B cell (primary cell): ENCODE results near the gene PLPP4. TPM values are rescaled to one million over a fixed set of nuclear protein-coding genes. Genes with fewer than 3 reads are reported as not detected.

Source experiments
- ATAC-seq: fragments of 200-7000 bp; cut with Tn5 transposase; one replicate; pipeline ENCODE4 v1.10.0; 2021; ENCODE audit warnings: low read depth, mild to moderate bottlenecking, moderate number of reproducible peaks, moderate library complexity
- CTCF ChIA-PET: fragments of 350-600 bp; sonication (Branson Sonifier 250); formaldehyde crosslinking; loops from one replicate; lab custom pipeline; 2021; ENCODE audit warnings: antibody characterized with exemption, inconsistent platforms; lab: Charles Lee
- POLR2A ChIA-PET: fragments of 350-600 bp; sonication (Branson Sonifier 250); formaldehyde crosslinking; loops from one replicate; lab custom pipeline; 2021; ENCODE audit warnings: antibody characterized with exemption; lab: Charles Lee
- DNase-seq: peaks from one replicate; pipeline ENCODE4 v3.0.0; 2013
- H2AFZ ChIP-seq: 2 replicates; pipeline ENCODE4 v1.6.1; 2012; ENCODE audit warnings: mild to moderate bottlenecking, low read depth, low read length; ENCODE audit not compliant: insufficient read depth, poor library complexity, severe bottlenecking
- H3K27ac ChIP-seq, 2 donors: 1 replicate in 1 of 2; 2 replicates in 1 of 2; pipeline ENCODE4 v1.5.1; 2012 to 2013; ENCODE audit warnings: low read length in 2 of 2, mild to moderate bottlenecking in 2 of 2, moderate library complexity in 1 of 2
- H3K27me3 ChIP-seq, 4 experiments: fragments of 200-600 bp in 1 of 4; sonication (generic) in 1 of 4; replicated peaks in 1 of 4; 1 replicate in 2 of 4; 2 replicates in 2 of 4; pipeline versions ENCODE4 v1.6.1 to v1.7.0; 2013 to 2016; ENCODE audit warnings: low read length in 3 of 4, mild to moderate bottlenecking in 2 of 4, mixed read lengths in 1 of 4, moderate library complexity in 1 of 4; ENCODE audit not compliant: insufficient read depth in 4 of 4, control insufficient read depth in 3 of 4; ENCODE audit errors: control extremely low read depth in 1 of 4
- H3K36me3 ChIP-seq, 2 experiments: replicated peaks in 1 of 2; 1 replicate in 1 of 2; 2 replicates in 1 of 2; pipeline versions ENCODE4 v1.6.1 to v1.7.1; 2013; ENCODE audit warnings: low read length in 1 of 2; ENCODE audit not compliant: insufficient read depth in 2 of 2, control insufficient read depth in 1 of 2; ENCODE audit errors: control extremely low read depth in 1 of 2, extremely low read depth in 1 of 2
- H3K4me1 ChIP-seq, 2 donors: fragments of 200-600 bp in 1 of 2; sonication (generic) in 1 of 2; 1 replicate in 1 of 2; 2 replicates in 1 of 2; pipeline versions ENCODE4 v1.5.1 to v1.6.1; 2013 to 2017; ENCODE audit warnings: low read length in 2 of 2; ENCODE audit not compliant: control insufficient read depth in 2 of 2, insufficient read depth in 2 of 2
- H3K4me2 ChIP-seq: replicated peaks from 2 replicates; pipeline ENCODE3; 2012; ENCODE audit warnings: mild to moderate bottlenecking, low read depth, low read length; ENCODE audit not compliant: poor library complexity, severe bottlenecking
- H3K4me3 ChIP-seq, 5 experiments: fragments of 200-600 bp in 1 of 5; sonication (generic) in 1 of 5; 1 replicate in 3 of 5; 2 replicates in 2 of 5; pipeline versions ENCODE4 v1.5.1 to v1.7.0; 2011 to 2016; ENCODE audit warnings: low read length in 4 of 5, mild to moderate bottlenecking in 4 of 5, low read depth in 2 of 5, control low read depth in 1 of 5, moderate library complexity in 1 of 5; ENCODE audit not compliant: insufficient read depth in 1 of 5; ENCODE audit errors: control extremely low read depth in 1 of 5, extremely low read depth in 1 of 5
- H3K79me2 ChIP-seq: fragments of 200-600 bp; sonication (generic); one replicate; pipeline ENCODE4 v1.6.0; 2016; ENCODE audit warnings: low read length; ENCODE audit not compliant: control insufficient read depth, insufficient read depth
- H3K9ac ChIP-seq: fragments of 200-600 bp; sonication (generic); 2 replicates; pipeline ENCODE4 v1.6.1; 2017; ENCODE audit warnings: mild to moderate bottlenecking, low read length, moderate library complexity
- H3K9me3 ChIP-seq, 3 donors: one replicate each; pipeline versions ENCODE4 v1.6.1 to v1.7.1; 2013; ENCODE audit warnings: low read length in 2 of 3; ENCODE audit not compliant: control insufficient read depth in 2 of 3, insufficient read depth in 1 of 3; ENCODE audit errors: control extremely low read depth in 1 of 3
- H4K20me1 ChIP-seq: 2 replicates; pipeline ENCODE4 v1.6.0; 2012; ENCODE audit warnings: mild to moderate bottlenecking, low read length; ENCODE audit not compliant: insufficient read depth, control insufficient read depth, poor library complexity, severe bottlenecking
- H3K27ac Mint-ChIP-seq: one replicate; pipeline ENCODE4 v1.8.0; 2021; ENCODE audit warnings: mixed read lengths
- H3K27me3 Mint-ChIP-seq: one replicate; pipeline ENCODE4 v1.8.0; 2021; ENCODE audit warnings: mixed read lengths
- H3K4me1 Mint-ChIP-seq: one replicate; pipeline ENCODE4 v1.8.0; 2021; ENCODE audit warnings: mixed read lengths
- H3K4me3 Mint-ChIP-seq: one replicate; pipeline ENCODE4 v1.8.0; 2021; ENCODE audit warnings: mixed read lengths
- H3K9me3 Mint-ChIP-seq: one replicate; pipeline ENCODE4 v1.8.0; 2022; ENCODE audit warnings: mixed read lengths; ENCODE audit not compliant: insufficient read depth
- EZH2 ChIP-seq: IDR thresholded peaks from 2 replicates; pipeline ENCODE4 v1.6.1; 2012; ENCODE audit warnings: borderline replicate concordance, low read depth, mild to moderate bottlenecking, moderate library complexity, low read length; ENCODE audit not compliant: insufficient read depth, poor library complexity, severe bottlenecking
- WGBS: methylation state at CpG from one replicate; pipeline ENCODE4 v1.1.5; 2013; ENCODE audit warnings: missing lambda C conversion rate; ENCODE audit not compliant: insufficient coverage; 5-methylcytosine and 5-hydroxymethylcytosine counted together
- intact Hi-C: fragments of 100-400 bp; cut with micrococcal nuclease; formaldehyde crosslinking; loops from one replicate; pipeline ENCODE4 v1.10.0; 2022
- polyA plus RNA-seq: library from polyadenylated mRNA; depleted of rRNA; stranded (reverse); fragments of >200 nt; gene quantifications from 2 replicates; pipeline ENCODE4 v1.2.3, GENCODE V29; 2012
- total RNA-seq, 2 donors: library from RNA; stranded (reverse); fragments of 120-200 nt in 1 of 2; gene quantifications; 1 replicate in 1 of 2; 2 replicates in 1 of 2; pipeline versions ENCODE4 v1.2.3 to v1.2.4, GENCODE V29; 2013 to 2022
- TF ChIP-seq, protein P1 (sequence below): fragments of 200-600 bp; IDR thresholded peaks from one replicate; pipeline ENCODE4 v1.8.0; 2022; ENCODE audit warnings: antibody characterized with exemption, mild to moderate bottlenecking

PLPP4 gene
- total and polyA plus RNA-seq, 2 donors (not counting 1 experiment from before 2014, with no cell fraction given): not detected

DNA sequence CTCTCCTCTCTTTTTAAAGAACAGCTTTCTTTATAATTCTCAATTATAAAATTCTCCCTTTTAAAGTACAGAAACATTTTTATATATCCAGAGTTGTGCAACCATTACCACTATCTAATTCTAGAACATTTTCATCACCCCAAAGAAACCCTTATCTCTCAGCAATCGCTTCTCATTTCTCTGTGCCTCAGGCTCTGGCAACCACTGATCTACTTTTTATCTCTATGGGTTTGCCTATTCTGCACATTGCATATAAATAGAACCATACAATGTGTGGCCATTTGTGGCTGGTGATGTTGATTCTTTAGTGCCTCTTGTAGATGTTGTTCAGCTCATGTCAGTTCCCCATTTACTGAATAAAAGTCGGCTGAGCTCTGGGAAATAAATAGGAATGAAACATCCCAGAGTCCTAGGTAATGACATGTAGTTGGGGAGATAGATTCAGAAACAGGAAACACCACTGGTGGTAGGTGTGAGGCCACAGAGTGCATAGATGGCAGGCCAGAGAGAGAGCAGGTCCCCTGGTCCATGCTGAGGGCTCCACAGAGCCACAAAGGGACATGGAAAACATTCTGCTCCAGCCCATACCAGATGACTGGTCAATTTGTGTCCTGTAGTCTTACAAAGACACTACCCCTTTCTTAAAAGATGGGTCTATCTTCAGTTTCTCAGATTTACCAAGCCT, 126.5 kb downstream of the PLPP4 start:
- Histone ChIP-seq H3K4me3 (no peak overlapping the region), H4K20me1 (no peaks in the 10 kb centered on the region), H3K27me3 (no peaks in the 10 kb centered on the region), H3K9ac (no peak overlapping the region), H3K36me3 (no peaks in the 10 kb centered on the region), H3K79me2 (no peaks in the 10 kb centered on the region), H3K4me2 (no peak overlapping the region), H2AFZ (no peak overlapping the region), H3K27ac (no peak overlapping the region), H3K9me3 (peaks cover 0 to 3% (median 0%) of the 10 kb centered on the region in 3 donors), H3K4me1 (no peaks in the 10 kb centered on the region)
- Mint-ChIP-seq H3K4me3 (no peak overlapping the region), H3K27ac (no peak overlapping the region), H3K9me3 (no peaks in the 10 kb centered on the region), H3K27me3 (no peaks in the 10 kb centered on the region), H3K4me1 (no peaks in the 10 kb centered on the region)
- CTCF ChIA-PET: no interaction called here
- DNase-seq: no peak
- TF ChIP-seq EZH2: no peak
- TF ChIP-seq, protein P1, sequence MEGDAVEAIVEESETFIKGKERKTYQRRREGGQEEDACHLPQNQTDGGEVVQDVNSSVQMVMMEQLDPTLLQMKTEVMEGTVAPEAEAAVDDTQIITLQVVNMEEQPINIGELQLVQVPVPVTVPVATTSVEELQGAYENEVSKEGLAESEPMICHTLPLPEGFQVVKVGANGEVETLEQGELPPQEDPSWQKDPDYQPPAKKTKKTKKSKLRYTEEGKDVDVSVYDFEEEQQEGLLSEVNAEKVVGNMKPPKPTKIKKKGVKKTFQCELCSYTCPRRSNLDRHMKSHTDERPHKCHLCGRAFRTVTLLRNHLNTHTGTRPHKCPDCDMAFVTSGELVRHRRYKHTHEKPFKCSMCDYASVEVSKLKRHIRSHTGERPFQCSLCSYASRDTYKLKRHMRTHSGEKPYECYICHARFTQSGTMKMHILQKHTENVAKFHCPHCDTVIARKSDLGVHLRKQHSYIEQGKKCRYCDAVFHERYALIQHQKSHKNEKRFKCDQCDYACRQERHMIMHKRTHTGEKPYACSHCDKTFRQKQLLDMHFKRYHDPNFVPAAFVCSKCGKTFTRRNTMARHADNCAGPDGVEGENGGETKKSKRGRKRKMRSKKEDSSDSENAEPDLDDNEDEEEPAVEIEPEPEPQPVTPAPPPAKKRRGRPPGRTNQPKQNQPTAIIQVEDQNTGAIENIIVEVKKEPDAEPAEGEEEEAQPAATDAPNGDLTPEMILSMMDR: no peak
- POLR2A ChIA-PET: no interaction called here
- 83% methylated on average over 1 of the region's 2 CpGs for WGBS
- intact Hi-C loops: no loop called here
- no peak for ATAC-seq

DNA sequence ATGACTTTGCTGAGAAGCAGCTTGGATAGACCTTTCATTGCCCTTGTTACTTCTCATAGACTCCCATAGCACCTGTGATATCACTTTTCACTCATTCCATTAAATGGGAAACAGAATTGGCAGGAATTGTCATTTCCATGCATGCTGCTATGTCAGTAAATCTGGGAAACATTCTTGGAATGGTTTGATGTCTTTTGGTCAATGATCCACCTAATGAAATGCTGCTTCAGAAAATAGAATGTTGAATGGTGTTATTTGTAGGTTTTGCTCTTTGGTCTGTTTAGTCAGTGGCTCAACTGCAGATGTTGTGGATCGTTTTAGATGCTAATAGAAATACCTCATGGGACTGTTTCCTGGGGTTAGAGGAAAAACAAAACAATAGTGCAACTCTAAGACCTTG, 127.8 kb downstream of the PLPP4 start:
- no CpG with 5 or more reads among the region's 1 CpG for WGBS
- no peak overlapping the region for H3K4me3 Mint-ChIP-seq

More for the DNA sequence above, 127.8 kb downstream of the PLPP4 start:
- ChIA-PET CTCF (no interaction called here), POLR2A (no interaction called here)
- DNase-seq: no peak
- Histone ChIP-seq H3K4me3 (no peak overlapping the region), H3K9ac (no peak overlapping the region), H3K27me3 (no peaks in the 10 kb centered on the region), H3K4me1 (no peaks in the 10 kb centered on the region), H3K27ac (no peak overlapping the region), H2AFZ (no peak overlapping the region), H4K20me1 (no peaks in the 10 kb centered on the region), H3K79me2 (no peaks in the 10 kb centered on the region), H3K4me2 (no peak overlapping the region), H3K9me3 (peaks cover 0 to 3% (median 0%) of the 10 kb centered on the region in 3 donors), H3K36me3 (no peaks in the 10 kb centered on the region)
- Mint-ChIP-seq H3K27ac (no peak overlapping the region), H3K27me3 (no peaks in the 10 kb centered on the region), H3K4me1 (no peaks in the 10 kb centered on the region), H3K9me3 (no peaks in the 10 kb centered on the region)
- intact Hi-C loops: no loop called here
- no peak for ATAC-seq
- no peak for TF ChIP-seq EZH2
- TF ChIP-seq, protein P1: no peak
